Superior temporal gyrus (tissue), 1 donor: Measurements from ENCODE around the gene ITPKC.
A peak's percentile ranks its signal among the peaks of the same experiment; 100 is the strongest.

Experiments used
- DNase-seq: peaks from one replicate; pipeline ENCODE4 v3.0.0-alpha.2; 2016; ENCODE audit errors: extremely low spot score

Gene ITPKC

GRCh38 chr19:40690050-40690692 lies 26.7 kb upstream of the ITPKC start, which contains the start of gene NUMBL:
NUMBL (minus strand) TSS chr19:40690651; CDS start chr19:40690483, 168 bp downstream.
- no peak for DNase-seq

GRCh38 chr19:40690693-40691420 lies 26.1 kb upstream of the ITPKC start:
- peak; percentile 75 for DNase-seq

- DNase-seq, result no peak
These were observed 25.3 kb upstream of the ITPKC start for GRCh38 chr19:40691421-40692211.

GRCh38 chr19:40692212-40692551 lies 24.7 kb upstream of the ITPKC start:
- DNase-seq, result no peak

GRCh38 chr19:40693150-40693788 lies 23.6 kb upstream of the ITPKC start:
- DNase-seq, result no peak

- DNase-seq, result no peak
These were observed 23.0 kb upstream of the ITPKC start for GRCh38 chr19:40693896-40694295.

GRCh38 chr19:40695881-40696280 lies 21.0 kb upstream of the ITPKC start:
- DNase-seq, result no peak

- no peak for DNase-seq
These were observed 19.9 kb upstream of the ITPKC start for GRCh38 chr19:40697007-40697406.

- no peak for DNase-seq
These were observed 16.8 kb upstream of the ITPKC start for GRCh38 chr19:40700083-40700482.

- DNase-seq, result no peak
These were observed 15.2 kb upstream of the ITPKC start for GRCh38 chr19:40701758-40702157.

- DNase-seq, result peak; percentile 17
These were observed 14.4 kb upstream of the ITPKC start for GRCh38 chr19:40702337-40703012.

- peak; percentile 12 for DNase-seq
These were observed 13.7 kb upstream of the ITPKC start for GRCh38 chr19:40703029-40703755.

GRCh38 chr19:40704491-40705361 lies 12.2 kb upstream of the ITPKC start:
- no peak for DNase-seq

GRCh38 chr19:40705362-40705651 lies 11.6 kb upstream of the ITPKC start:
- DNase-seq, result no peak

- DNase-seq, result no peak
These were observed 10.8 kb upstream of the ITPKC start for GRCh38 chr19:40705950-40706619.

GRCh38 chr19:40707615-40708014 lies 9.3 kb upstream of the ITPKC start:
- no peak for DNase-seq

GRCh38 chr19:40709817-40710216 lies 7.1 kb upstream of the ITPKC start:
- no peak for DNase-seq

GRCh38 chr19:40713939-40714338 lies 3.0 kb upstream of the ITPKC start:
- DNase-seq, result no peak

GRCh38 chr19:40714441-40715299 lies 2.2 kb upstream of the ITPKC start:
- DNase-seq, result peak; percentile 96
